NCI-H2029 treated with DMSO at 0.1 percent for 48 hours (cell line): ENCODE data around the gene SYT1.

Source experiments
- DNase-seq: peaks from one replicate; lab custom pipeline; 2025; lab: John Stamatoyannopoulos, UW

SYT1 gene

DNA sequence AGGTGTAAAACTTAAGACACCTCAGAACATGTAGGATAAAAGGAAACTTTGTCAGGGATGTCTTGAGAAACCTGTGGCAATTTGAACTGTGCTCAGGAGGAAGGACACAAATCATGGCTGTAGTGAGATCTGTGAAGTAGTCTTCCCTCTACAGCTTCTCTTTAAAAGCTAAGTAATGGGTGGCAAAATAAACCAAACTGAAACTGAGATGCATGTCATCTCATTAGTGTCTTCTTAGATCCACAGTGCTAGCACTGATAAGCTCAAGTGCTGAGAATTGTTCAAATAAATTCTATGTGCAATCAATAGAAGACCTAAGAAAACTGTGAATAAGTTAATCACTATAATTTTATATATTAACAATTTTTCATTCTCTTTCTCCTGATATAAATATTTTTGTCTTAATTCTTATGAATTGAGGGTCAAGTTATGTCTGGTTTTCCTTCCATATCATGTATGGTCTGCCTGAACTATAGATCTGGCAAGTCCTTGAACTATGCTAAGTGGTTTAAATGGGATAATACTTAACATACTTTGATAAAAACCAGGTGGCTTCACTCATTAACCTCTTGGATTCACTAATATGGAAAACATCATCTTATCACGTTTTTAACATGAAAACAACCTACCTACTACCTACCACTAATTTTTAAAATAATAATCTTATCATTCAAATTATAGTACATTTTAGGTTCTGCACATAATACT, 27.2 kb downstream of the SYT1 start:
- no peak for DNase-seq

DNA sequence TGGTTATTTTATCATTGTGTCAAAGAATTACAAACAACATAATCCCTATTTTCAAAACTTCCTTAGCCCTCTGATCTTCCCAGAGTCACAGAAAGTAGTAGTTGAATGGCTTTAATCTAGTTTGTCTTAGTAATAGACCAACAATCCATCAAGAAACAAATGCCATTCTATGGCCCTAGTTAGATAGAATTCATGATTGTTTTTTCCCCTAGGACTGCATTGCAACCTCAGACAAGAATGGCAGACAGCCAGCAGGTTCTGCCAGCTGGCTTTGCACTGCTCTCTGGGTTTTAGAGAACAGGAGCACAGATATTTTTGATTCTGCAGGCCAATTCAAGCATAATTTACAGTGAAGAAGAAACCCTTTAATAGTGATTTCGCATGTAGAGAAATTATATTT, 33.8 kb downstream of the SYT1 start:
- peak; percentile 88 for DNase-seq

DNA sequence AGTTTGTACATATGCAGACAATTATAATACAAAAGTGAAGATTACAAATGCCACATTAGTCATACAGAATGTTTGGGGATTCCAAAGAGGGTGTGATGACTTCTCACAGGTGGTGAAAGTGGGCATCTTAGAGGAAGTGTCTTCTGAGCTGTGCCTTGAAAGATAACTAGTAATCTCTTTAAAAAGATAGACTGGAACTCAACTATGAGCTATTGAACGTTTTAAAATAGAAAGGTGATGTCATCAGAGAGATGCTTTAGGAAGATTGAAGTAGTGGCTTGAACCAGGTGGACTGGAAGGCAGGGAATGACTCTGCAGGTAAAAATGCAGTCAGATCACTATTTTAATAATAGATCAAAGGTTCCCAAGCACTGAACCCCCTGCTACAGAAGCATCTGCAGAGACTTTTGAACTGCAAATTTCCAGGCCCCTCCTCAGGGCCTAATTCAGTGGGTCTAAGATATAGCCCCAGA, 50.3 kb downstream of the SYT1 start:
- DNase-seq: peak; percentile 6

DNA sequence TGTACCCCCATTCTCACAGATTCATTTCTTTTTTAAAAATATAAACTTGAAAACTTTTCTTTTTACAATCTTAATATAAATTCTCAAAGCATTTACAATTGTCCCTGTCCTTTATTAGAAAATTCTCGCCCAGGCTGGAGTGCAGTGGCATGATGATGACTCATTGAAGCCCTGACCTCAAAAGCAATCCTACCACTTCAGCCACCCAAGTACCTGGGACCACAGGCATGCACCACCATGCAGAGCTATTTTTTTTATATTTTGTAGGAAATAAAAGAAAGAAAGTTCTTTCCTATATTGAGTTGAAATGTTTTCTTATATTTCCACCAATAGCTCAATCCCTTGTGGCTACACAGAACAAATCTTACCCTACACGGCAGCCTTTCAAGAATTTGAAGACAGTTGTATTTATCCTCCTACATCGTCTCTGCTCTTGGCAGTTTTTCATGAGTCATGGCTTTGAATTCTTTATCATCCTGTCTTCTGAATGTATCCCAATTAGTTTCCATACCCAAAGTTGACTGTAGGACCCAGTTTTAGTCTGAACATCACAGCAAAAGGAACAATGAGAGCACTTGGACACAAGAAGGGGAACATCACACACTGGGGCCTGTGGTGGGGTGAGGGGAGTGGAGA, 52.4 kb downstream of the SYT1 start:
- DNase-seq: no peak

DNA sequence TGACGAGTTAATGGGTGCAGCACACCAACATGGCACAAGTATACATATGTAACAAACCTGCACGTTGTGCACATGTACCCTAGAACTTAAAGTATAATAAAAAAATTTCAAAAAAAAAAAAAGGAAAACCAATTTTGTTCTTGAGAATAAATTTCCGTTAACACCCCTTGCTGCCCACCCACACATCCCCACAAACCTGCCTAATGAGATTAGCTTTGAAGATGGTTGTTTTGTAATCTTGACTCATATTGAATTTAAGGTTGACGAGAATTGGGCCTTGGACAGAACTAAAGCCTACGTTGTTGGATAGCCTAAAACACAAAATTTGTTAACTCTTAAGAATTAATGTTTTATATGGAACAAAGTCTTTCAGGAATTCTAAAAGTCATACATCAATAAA, 52.9 kb downstream of the SYT1 start:
- DNase-seq: no peak

DNA sequence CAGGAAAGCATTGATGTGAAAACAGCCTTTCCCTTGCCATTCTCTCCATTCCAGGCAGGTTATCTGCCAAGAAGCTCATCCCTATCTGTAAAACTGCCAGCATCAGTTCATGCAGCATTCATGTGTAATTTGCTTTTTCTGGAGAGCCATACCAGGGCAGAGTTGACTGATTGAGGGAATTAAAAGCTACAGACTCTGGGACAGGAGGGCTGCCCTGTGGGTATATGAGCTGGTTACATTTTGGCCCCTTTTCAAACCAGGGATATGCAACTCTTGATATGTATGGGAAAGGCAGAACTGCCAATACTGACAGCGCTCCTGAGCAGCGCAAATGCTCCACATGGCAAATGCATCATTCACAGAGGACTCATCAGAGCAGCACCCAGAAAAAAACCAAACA, 53.7 kb downstream of the SYT1 start:
- no peak for DNase-seq

DNA sequence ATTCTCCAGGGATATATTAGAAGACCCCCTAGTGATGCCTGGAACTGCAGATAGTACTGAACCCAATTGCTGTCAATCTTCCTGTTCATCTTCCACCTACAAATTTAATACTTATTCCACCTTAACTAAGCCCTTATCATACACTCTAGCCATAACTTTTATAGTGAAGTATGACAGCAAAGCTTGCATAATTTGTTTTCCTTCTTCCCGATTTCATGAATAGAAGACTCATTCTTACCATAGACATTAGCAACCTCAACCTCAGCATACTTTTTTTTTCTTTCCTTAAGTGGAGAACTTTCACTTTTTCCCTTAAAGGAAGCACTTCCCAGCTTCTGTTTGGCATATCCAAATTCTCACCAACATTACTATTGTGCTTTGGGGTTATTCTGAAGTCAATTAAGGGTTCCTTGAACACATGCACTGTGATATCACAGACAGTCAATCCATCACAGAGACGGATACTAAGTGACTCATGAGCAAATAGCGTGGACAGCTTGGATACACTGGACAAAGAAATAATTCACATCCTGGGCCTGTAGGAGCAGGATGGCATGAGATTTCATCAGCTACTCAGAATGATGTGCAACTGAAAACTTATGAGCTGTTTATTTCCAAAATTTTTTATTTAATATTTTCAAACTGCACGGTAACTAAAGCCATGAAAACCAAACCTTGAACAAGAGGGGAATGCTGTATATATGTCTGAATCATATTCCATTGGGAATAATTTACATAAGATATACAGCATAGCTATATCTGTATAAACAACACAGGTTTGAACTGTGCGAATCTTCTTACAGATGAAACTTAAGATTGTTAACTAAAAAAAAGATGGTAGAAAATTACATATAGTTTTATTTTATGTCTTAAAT, 63.9 kb downstream of the SYT1 start:
- no peak for DNase-seq

DNA sequence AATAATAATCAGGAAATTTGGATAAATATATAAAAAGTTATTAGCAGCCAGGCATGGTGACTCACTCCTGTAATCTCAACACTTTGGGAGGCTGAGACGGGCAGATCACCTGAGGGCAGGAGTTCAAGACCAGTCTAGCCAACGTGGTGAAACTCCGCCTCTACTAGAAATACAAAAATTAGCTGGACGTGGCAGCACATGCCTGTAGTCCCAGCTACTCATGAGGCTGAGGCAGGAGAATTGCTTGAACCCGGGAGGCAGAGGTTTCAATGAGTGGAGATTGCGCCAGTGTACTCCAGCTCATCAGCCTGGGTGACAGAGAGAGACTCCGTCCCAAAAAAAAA, 64.5 kb downstream of the SYT1 start:
- no peak for DNase-seq

DNA sequence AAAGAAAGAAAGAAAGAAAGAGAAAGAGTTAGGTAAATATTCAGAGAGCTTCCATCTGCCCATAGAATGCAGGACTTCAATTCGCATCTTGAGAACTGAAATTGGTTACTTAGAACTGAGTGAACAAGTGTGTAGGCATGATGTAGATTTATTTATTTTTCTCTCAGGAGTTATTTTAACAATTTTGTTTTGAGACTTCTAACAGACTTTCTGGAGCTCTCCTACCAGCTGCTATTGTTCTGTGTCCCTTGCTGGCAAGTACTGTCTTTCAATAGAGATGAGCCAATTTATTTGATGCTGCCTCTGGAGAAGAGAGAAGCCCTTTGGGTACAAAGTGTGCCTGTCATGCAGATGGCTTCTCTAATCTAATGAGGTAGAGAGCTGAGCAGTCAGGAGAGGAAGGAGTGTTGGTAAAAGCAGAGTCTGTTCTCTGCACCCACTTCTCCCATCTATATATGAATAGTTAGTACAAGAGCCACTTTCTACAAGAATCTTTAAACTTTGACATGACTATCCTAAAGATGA, 67.0 kb downstream of the SYT1 start:
- no peak for DNase-seq

DNA sequence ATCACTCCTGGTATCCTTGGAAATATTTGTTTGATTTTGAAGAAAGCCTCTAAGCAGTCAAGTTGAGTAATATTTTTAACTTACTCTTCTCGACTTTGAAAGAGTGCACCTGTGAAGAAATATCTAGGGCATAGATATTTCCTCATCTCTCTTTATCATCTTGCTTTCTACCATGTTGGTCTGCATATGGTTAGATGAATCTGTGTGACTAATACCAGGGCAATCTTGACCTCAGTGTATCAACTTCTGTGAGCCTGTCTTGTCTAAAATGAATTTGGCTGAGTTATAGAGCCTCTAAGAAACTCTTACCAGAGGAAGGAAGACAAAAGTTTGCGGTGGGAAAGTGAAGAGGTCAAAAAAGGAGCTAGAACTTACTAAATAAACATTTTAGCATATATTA, 68.4 kb downstream of the SYT1 start:
- DNase-seq: no peak

DNA sequence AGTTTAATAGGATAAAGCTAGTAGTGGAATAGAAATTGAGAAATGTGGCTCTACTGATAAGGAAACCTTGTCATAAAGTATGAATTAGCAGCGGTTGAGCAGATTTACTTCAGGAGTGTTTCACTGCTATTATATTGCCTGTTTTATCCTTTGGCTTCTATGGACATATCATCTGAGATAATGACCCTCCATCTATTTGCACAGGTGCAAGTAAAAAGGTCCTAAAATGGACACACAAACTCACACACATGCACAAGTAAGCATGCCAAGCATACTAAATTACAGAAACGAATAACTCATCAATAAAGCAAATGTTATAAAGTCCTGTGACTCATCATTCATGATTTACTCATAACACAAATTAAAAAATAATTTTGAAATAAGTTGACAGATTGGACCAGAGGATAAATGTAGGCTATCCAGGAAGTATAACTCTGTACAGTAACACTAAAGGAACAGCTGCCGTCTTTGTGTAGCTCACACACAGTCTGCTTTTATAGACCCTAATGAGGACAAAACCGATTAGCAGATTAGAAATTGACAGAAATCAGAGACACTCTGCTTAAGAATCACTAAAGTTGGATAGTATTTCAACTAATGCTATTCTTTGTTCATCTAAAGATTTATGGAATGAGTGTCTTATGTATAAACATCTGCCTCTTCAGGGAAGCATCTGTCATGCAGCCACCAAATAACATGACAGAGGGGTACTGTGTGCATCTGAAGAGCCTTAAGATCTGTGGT, 73.9 kb downstream of the SYT1 start:
- peak; percentile 93 for DNase-seq

DNA sequence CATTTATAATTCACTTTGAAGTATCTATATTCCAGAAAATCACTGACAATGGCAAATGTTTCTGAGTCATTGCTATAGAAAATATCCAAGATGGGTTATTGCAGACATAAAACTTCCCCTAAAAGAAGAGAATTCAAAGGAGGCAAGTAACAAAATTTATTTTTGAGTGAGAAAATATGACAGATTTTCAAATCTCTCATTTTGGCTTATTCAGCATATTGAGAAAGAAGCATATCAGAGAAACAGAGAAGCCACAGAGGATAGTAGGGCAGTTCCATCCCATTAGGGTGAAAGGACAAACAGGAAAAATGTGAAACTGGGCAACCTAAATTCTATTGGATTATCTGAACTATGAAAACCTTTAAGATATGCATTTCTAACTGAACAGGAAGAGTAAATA, 85.0 kb downstream of the SYT1 start:
- DNase-seq: no peak

DNA sequence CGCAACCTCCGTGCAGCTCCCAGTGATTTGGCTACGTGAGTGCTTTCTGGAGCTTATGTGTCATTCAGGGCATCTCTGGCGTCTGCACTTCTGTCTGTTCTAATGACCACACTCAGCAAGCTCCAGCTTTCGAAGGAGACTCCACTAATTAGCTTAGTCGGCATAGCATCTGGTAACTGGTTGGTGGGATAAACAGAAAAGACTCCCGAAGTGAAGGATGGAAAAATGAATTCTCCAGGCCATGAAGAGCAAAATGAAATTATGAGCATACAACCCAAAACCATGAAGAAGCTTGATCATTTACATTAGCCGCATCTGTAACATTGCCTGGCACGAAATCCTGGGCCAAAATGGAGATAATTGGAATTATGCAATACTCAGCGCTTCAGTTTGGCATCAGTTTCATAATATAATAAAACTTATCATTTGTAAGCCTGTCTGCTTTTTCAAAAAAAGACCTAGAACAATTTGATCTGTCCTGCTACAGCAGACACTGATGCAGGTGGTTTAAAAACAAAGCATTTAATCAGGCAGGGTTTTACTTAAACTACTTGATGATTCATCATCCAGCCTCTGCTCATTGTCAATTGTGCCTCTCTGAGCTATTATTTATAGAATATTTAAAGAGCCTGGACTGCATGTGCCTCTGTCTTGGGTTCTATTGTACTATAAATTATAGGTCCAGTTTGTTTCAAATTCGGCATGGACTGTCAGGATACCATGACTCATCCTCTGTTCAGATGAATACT, 87.4 kb downstream of the SYT1 start:
- peak; percentile 69 for DNase-seq

DNA sequence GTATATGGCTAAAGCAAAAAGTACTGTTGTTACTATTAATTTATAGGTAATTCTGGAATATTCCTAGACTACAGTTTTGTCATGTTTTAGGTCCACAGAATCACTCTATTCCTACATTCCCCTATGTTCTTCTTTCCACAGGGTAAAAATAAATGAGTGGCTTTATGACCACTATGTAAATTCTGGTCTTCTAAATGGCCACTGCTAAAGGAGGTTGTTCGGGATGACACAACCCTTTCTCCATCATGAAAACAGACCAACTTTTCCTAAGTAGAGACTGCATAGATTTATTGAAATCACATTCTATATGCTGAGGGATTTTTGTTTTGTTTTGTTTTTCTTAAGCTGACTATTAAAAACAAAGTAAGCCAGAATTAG, 88.0 kb downstream of the SYT1 start:
- no peak for DNase-seq

DNA sequence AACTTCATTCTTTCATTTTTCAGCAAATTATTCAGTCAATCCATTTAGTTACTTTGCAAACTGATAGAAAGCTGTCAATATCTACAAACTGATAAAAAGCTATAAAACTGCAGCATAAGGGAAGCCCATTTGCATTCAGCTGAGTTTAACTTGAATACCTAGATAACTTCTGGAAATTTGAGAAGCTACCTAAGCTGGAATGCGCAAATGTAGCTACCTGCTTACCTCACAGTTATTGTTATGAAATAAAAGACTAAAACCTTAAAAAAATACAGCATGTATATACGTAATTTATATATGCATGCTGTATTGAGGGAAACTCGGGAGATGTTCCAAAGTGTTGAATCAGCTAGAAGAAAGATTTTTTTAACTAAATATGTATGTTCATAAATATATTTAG, 94.4 kb downstream of the SYT1 start:
- no peak for DNase-seq

DNA sequence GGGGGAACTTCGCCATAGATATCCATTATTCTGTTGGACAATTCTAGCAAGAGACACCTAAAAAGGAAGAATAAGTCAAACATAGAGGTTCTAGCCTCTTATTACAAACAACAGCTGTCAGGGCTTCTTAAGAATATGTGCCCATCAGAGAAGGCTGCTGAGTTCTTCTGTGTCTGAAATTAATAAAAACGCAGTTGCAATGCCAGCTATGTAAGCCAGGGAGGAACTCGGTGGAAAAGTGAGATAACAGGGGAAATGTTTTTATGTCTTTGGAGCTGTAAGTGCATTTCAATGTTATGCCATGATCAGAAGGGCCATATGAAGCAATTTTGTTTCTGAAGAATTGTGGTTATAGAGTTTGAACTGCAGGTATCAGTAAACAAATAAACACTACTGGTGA, 95.0 kb downstream of the SYT1 start:
- DNase-seq: no peak

DNA sequence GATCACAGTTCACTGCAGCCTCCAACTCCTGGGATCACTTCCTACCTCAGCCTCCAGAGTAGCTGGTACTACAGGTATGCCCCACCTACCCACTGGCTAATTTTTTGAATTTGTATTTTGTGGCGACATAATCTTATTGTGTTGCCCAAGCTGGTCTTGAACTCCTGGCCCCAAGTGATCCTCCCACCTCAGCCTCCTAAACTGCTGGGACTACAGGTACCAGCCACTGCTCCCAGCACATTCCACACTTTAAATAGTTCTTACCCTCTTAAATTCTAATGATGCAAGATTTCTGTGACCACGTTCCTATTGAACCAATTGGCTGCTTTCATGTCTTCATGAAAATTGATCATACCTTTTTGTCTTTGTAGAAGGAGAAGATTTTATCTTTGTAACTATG, 96.6 kb downstream of the SYT1 start:
- DNase-seq: no peak

DNA sequence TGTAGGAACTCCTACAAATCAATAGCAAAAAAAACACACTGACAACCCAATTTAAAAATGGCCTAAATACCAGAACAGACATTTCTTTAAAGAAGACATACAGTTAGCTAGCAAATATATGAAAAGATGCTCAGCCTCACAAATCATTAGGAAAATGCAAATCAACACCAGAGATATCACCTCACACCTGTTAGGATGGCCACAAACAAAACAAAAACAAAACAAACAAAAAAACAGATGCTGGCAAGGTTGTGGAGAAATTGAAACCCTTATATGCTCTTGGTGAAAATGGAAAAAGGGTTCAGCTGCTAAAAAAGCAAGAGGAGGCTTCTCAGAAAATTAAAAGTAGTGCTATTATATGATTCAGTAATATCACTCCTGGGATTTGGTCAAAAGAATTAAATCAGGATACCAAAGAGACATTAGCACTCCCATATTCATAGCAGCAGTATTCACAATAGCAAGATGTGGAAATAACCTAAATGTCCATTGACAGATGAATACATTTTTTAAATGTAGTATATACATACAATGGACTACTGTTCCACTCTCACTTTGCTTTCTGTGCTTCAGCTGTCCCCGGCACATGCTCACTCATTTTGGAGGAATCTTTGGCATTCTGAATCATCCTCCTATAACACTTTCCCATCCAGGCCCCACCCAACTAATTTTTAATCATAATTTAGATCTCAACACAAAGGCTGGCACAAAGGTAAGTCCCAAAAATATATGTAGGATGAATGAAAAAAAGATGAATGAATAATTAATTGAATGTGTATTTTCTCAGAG, 99.1 kb downstream of the SYT1 start:
- DNase-seq: no peak

DNA sequence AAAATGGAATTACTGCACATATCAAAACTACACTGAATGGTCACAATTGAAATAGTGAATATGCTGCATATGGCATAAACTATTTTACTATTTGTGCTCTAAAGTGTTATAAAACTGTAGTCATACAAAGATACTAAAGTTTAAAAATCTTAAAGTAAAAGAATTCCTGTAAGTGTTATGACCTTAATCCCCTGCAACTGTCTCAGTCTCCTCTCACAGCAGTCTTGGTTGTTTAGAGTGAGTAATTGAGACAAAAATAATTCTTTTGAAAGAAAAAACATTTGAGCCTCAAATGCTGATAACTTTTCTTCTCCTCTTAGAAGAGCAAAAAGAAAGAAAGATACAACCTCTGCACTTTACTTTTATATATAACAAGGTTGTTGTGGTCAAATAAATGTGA, 99.9 kb downstream of the SYT1 start:
- DNase-seq: no peak

DNA sequence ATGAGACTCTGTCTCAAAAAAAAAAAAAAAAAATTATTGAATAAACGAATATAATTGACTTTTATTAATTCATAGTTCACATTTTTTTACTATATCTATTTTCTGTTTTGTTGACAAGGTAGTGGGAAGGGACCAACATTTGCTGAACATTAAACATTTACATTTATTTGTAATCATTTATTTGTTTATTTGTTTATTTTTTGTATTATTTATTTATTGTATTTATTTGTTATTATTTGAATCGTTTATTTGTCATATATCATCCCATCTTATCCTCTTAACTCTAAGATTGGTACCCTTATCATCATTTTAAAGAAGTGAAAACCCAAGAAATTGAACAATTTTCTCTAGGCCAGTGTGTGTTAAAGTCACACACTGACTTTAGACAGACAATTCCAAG, 101.5 kb downstream of the SYT1 start:
- no peak for DNase-seq

DNA sequence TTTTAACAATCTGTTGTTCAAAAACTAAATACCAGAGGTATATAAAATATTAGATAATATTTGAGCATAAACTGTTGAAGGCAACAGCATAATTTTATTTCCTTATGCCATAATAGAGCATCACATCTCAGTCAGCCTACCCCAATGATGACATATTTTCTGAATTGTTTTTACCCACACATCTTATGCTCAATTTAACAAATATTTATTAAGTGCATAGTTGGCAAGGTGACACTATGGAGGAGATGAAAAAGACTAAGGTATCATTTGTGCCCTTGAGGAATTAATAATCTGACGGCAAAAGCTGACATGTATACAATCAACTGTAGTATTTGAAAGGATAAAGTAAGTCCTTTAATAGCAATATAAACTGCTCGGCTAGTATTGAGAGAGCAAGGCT, 102.4 kb downstream of the SYT1 start:
- DNase-seq: no peak
